DOHH2 (cell line): ENCODE data around the gene LRRC8D.

Experiments
- H3F3A ChIP-seq: fragments of 200-600 bp; sonication (generic), shearing (Covaris generic); 2 replicates; pipeline ENCODE4 v1.6.0; 2016; ENCODE audit warnings: antibody characterized with exemption, mild to moderate bottlenecking; ENCODE audit not compliant: control insufficient read depth, insufficient read depth
- H3K27ac ChIP-seq: fragments of 200-600 bp; sonication (generic); 2 replicates; pipeline ENCODE4 v1.5.1; 2014; ENCODE audit warnings: low read depth, mild to moderate bottlenecking, low read length, moderate library complexity
- H3K27me3 ChIP-seq: fragments of 200-600 bp; sonication (generic); 2 replicates; pipeline ENCODE4 v1.6.1; 2014; ENCODE audit warnings: mild to moderate bottlenecking, low read length, mixed read lengths; ENCODE audit not compliant: control insufficient read depth
- H3K36me3 ChIP-seq: fragments of 200-600 bp; sonication (generic); 2 replicates; pipeline ENCODE4 v1.6.1; 2014; ENCODE audit warnings: mild to moderate bottlenecking, low read length, moderate library complexity, mixed read lengths; ENCODE audit not compliant: control insufficient read depth
- H3K4me1 ChIP-seq: fragments of 200-600 bp; sonication (generic); 2 replicates; pipeline ENCODE4 v1.6.1; 2014; ENCODE audit warnings: mild to moderate bottlenecking, low read length, mixed read lengths; ENCODE audit not compliant: control insufficient read depth
- H3K4me2 ChIP-seq: fragments of 200-600 bp; sonication (generic); 2 replicates; pipeline ENCODE4 v1.6.0; 2014; ENCODE audit warnings: mild to moderate bottlenecking, low read length, moderate library complexity
- H3K4me3 ChIP-seq: fragments of 200-600 bp; sonication (generic); 2 replicates; pipeline ENCODE4 v1.5.1; 2014; ENCODE audit warnings: mild to moderate bottlenecking, low read length, mixed read lengths
- H3K79me2 ChIP-seq: fragments of 200-600 bp; sonication (generic); 2 replicates; pipeline ENCODE4 v1.6.1; 2014; ENCODE audit warnings: mild to moderate bottlenecking, low read length, mixed read lengths; ENCODE audit not compliant: control insufficient read depth
- H3K9me2 ChIP-seq: fragments of 200-600 bp; sonication (generic); replicated peaks from 2 replicates; pipeline ENCODE4 v1.6.1; 2014; ENCODE audit warnings: mild to moderate bottlenecking, low read length, mixed read lengths; ENCODE audit not compliant: control insufficient read depth
- H3K9me3 ChIP-seq: fragments of 200-600 bp; sonication (generic); 2 replicates; pipeline ENCODE4 v1.6.1; 2014; ENCODE audit warnings: antibody characterized with exemption, low read length, mixed read lengths; ENCODE audit not compliant: control insufficient read depth, insufficient read depth
- H4K20me1 ChIP-seq: fragments of 200-600 bp; sonication (generic); 2 replicates; pipeline ENCODE4 v1.6.0; 2014; ENCODE audit warnings: low read depth, mild to moderate bottlenecking, antibody characterized with exemption, low read length, moderate library complexity; ENCODE audit not compliant: control insufficient read depth, insufficient read depth
- EZH2phosphoT487 ChIP-seq: fragments of 200-600 bp; sonication (generic); IDR thresholded peaks from 2 replicates; pipeline ENCODE4 v1.6.1; 2017; ENCODE audit warnings: borderline replicate concordance, mild to moderate bottlenecking, antibody characterized with exemption, low read length, moderate library complexity, mixed read lengths
- TF ChIP-seq, protein P1 (sequence below): fragments of 200-600 bp; sonication (generic); IDR thresholded peaks from one replicate; pipeline ENCODE4 v1.5.1; 2014; ENCODE audit warnings: antibody characterized with exemption, mild to moderate bottlenecking, low read depth, low read length; ENCODE audit not compliant: poor library complexity, severe bottlenecking

Gene LRRC8D

DNA sequence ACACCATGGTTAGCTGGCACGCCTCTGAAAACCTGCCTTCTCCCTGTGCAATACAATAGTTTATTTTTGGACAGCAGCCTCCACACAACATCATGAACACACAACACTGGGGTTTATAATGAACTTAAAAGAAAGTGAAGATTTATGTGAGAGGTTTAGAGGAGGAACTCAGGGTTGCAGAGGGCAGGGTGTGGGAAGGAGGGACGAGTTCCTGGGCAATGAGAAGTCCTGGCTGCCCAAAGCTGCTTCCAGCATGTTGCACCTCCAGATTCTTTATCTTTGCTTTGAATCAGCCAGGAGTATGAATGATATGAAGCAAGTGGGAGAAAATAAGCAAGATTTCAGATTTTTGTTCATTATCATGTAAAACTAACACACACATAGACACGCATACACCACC is 11.3 kb upstream of the LRRC8D start:
- H3K4me1 ChIP-seq = peaks cover 4% of the 10 kb centered on the region; the same call in 1 of the 2 replicates
- H3F3A ChIP-seq = no peaks in the 10 kb centered on the region
- H3K9me2 ChIP-seq = no peaks in the 10 kb centered on the region
- H4K20me1 ChIP-seq = no peaks in the 10 kb centered on the region
- no peaks in the 10 kb centered on the region for H3K36me3 ChIP-seq
- H3K4me2 ChIP-seq = no peak overlapping the region
- H3K4me3 ChIP-seq = no peak overlapping the region
- no peaks in the 10 kb centered on the region for H3K79me2 ChIP-seq
- TF ChIP-seq, protein P1, sequence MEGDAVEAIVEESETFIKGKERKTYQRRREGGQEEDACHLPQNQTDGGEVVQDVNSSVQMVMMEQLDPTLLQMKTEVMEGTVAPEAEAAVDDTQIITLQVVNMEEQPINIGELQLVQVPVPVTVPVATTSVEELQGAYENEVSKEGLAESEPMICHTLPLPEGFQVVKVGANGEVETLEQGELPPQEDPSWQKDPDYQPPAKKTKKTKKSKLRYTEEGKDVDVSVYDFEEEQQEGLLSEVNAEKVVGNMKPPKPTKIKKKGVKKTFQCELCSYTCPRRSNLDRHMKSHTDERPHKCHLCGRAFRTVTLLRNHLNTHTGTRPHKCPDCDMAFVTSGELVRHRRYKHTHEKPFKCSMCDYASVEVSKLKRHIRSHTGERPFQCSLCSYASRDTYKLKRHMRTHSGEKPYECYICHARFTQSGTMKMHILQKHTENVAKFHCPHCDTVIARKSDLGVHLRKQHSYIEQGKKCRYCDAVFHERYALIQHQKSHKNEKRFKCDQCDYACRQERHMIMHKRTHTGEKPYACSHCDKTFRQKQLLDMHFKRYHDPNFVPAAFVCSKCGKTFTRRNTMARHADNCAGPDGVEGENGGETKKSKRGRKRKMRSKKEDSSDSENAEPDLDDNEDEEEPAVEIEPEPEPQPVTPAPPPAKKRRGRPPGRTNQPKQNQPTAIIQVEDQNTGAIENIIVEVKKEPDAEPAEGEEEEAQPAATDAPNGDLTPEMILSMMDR = no peak
- no peak for TF ChIP-seq EZH2phosphoT487
- H3K27ac ChIP-seq = no peak overlapping the region
- peaks cover 24% of the 10 kb centered on the region for H3K27me3 ChIP-seq
- no peaks in the 10 kb centered on the region for H3K9me3 ChIP-seq

DNA sequence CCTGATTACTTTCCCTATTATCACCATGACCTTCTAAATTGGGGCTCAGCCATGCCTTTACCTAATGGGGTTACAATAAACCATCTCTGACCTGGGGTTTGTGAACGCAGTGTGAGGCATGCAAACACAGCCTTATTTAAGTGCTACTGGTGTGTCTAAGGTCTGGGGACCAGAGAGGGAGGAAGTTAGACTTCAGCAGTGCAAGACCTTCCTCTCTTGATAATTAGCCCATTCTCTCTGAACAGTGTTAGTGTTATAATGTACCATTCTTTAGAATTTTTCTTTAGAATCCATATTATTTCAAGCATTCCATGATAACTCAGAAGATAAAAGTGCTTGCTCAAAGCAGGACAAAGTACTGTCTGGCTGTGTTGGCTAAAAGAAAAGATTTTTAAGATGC is 10.5 kb upstream of the LRRC8D start:
- Histone ChIP-seq H3K9me3 (no peaks in the 10 kb centered on the region), H3K4me1 (no peaks in the 10 kb centered on the region), H3K79me2 (no peaks in the 10 kb centered on the region), H3K27me3 (peaks cover 24% of the 10 kb centered on the region), H3K4me2 (no peak overlapping the region), H4K20me1 (no peaks in the 10 kb centered on the region), H3F3A (no peaks in the 10 kb centered on the region), H3K36me3 (no peaks in the 10 kb centered on the region), H3K9me2 (no peaks in the 10 kb centered on the region), H3K27ac (no peak overlapping the region), H3K4me3 (no peak overlapping the region)
- TF ChIP-seq EZH2phosphoT487 = no peak
- TF ChIP-seq, protein P1 = no peak

DNA sequence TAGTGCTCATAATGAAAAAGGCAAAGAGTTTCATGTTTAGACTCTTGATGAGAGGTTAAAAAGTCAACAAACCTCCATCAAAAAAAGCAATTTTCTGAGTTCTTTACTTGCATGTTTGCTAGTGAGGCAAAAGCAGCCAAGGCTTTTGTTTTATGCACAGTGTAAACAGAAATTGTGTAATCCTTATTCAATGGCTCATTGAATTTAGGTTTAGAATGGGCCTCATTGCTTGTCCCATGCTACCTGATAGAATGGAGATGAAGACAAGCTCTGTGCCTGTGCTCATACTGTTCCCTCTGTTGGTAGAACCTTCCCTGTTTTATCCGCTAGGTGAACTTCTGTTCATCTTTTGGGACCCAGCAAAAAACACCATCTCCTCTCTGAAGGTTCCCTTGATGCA is 10.0 kb upstream of the LRRC8D start:
- Histone ChIP-seq H3K27me3 (peaks cover 19% of the 10 kb centered on the region), H3K27ac (no peak overlapping the region), H3K4me1 (peaks cover 3% of the 10 kb centered on the region), H3K9me2 (no peaks in the 10 kb centered on the region), H3K4me2 (no peak overlapping the region), H3F3A (no peaks in the 10 kb centered on the region), H3K9me3 (no peaks in the 10 kb centered on the region), H3K36me3 (no peaks in the 10 kb centered on the region), H3K79me2 (no peaks in the 10 kb centered on the region), H4K20me1 (no peaks in the 10 kb centered on the region), H3K4me3 (no peak overlapping the region)
- TF ChIP-seq, protein P1 = no peak
- no peak for TF ChIP-seq EZH2phosphoT487

DNA sequence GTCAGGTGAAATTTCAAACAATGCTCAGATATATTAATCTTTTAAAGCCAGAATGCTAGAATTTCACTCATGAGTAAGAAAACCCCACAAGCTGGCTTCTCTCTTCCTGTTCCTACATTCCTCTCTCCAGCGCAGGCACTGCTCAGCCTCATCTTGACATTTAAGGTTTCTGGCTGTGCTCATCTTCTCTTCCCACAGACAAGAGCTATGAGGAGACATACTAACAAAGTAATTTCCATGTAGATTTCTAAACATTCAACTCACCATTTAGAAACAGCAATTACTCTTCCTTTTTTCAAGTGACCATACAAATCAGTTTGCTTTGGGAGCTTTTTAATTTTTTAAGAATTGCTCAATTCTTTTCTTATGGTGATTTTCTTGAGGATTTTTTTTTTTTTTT is 7.8 kb upstream of the LRRC8D start:
- no peak overlapping the region for H3K4me2 ChIP-seq
- H3K9me2 ChIP-seq = no peaks in the 10 kb centered on the region
- no peaks in the 10 kb centered on the region for H4K20me1 ChIP-seq
- H3K27me3 ChIP-seq = peaks cover 12% of the 10 kb centered on the region
- H3F3A ChIP-seq = no peaks in the 10 kb centered on the region
- no peaks in the 10 kb centered on the region for H3K9me3 ChIP-seq
- TF ChIP-seq, protein P1 = no peak
- TF ChIP-seq EZH2phosphoT487 = no peak
- peaks cover 4% of the 10 kb centered on the region for H3K4me1 ChIP-seq
- no peak overlapping the region for H3K27ac ChIP-seq
- H3K4me3 ChIP-seq = no peak overlapping the region
- no peaks in the 10 kb centered on the region for H3K79me2 ChIP-seq
- H3K36me3 ChIP-seq = no peaks in the 10 kb centered on the region
